H1 (cell line): Measurements from ENCODE around the gene DENND5B. TPM values are rescaled to one million over a fixed set of nuclear protein-coding genes. Genes with fewer than 3 reads are reported as not detected.

Source experiments
- CBX8 ChIP-seq: fragments of 300-800, 300-1000 bp; sonication (generic); IDR thresholded peaks from 2 replicates; pipeline ENCODE4 v1.7.1; 2016; ENCODE audit warnings: low read depth, low read length, borderline replicate concordance
- EP300 ChIP-seq, 2 experiments: IDR thresholded peaks; 1 replicate in 1 of 2; 2 replicates in 1 of 2; pipeline ENCODE4 v1.6.1; 2011 to 2012; ENCODE audit warnings: low read depth in 2 of 2, low read length in 2 of 2, mild to moderate bottlenecking in 2 of 2, borderline replicate concordance in 1 of 2, inconsistent platforms in 1 of 2, moderate library complexity in 1 of 2
- JUN ChIP-seq: IDR thresholded peaks from 2 replicates; pipeline ENCODE4 v1.6.1; 2011; ENCODE audit warnings: low read depth, mild to moderate bottlenecking, improper control_type of control experiment, low read length
- SP1 ChIP-seq: IDR thresholded peaks from 2 replicates; pipeline ENCODE4 v1.6.1; 2011; ENCODE audit warnings: low read depth, low read length
- TCF12 ChIP-seq: IDR thresholded peaks from 2 replicates; pipeline ENCODE4 v1.6.1; 2011; ENCODE audit warnings: low read depth, mild to moderate bottlenecking, low read length
- polyA plus RNA-seq, 7 experiments: library from polyadenylated mRNA; depleted of rRNA in 3 of 7; stranded (reverse) in 5 of 7; unstranded in 2 of 7; fragments of >200 nt in 5 of 7; fragments of 200-250 nt in 2 of 7; gene quantifications; 1 replicate in 5 of 7; 2 replicates in 1 of 7; 4 replicates in 1 of 7; pipeline versions ENCODE4 v1.2.1 to v1.2.3, GENCODE V29; 2011 to 2013; ENCODE audit warnings: missing spikeins in 2 of 7, mixed read lengths in 2 of 7
- total RNA-seq: library from RNA; stranded (reverse); fragmentation: NEBNext Ultra II Directional; extraction: Animal tissue kit (Norgen Biotek cat#: 25700); gene quantifications from 2 replicates; pipeline ENCODE4 v1.2.1, GENCODE V29; 2021

The DENND5B gene
- total and polyA plus RNA-seq, 2 of the 8 experiments (the other 6 are each of a cell fraction or from before 2014, with no cell fraction given): 13.4 to 20.2 TPM

DNA sequence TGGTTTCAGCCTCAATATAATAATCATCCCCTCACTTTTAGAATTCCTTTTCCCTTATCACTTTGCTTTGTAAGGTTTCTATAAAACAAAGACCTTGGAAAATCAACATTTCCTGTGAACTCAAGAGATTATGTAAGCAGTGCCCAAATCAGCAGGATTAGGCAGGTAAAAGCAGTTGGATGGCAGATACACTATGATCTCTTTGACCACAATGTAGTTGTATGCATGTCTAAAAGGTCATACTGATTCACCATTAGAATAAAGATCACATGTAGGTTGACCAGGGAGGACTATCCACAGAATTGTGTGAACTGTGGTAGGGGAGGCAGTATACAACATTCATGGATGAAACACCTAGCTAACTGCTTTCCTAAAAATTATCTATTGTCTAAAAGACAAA is 57.5 kb downstream of the DENND5B start (continued):
- no peak for TF ChIP-seq JUN
- TF ChIP-seq CBX8: no peak
- no peak for TF ChIP-seq SP1
- TF ChIP-seq EP300 (IDR thresholded peaks at IDR 0.05; ENCODE audit: borderline replicate concordance in 1 of 2, low read depth in 2 of 2, low read length in 2 of 2): no peak
- TF ChIP-seq TCF12: no peak
